PC-3 (cell line): ENCODE data around the gene IFIT1.

Source experiments
- EZH2phosphoT487 ChIP-seq: fragments of 300-600 bp; sonication (generic); IDR thresholded peaks from 2 replicates; pipeline ENCODE4 v1.6.1; 2018; ENCODE audit warnings: mild to moderate bottlenecking, antibody characterized with exemption, low read length, borderline replicate concordance
- TF ChIP-seq, protein P1 (sequence below): fragments of 300-600 bp; sonication (generic); conservative IDR thresholded peaks from 2 replicates; pipeline ENCODE4 v1.5.1; 2017; ENCODE audit warnings: antibody characterized with exemption, low read depth, mild to moderate bottlenecking, low read length

DNA sequence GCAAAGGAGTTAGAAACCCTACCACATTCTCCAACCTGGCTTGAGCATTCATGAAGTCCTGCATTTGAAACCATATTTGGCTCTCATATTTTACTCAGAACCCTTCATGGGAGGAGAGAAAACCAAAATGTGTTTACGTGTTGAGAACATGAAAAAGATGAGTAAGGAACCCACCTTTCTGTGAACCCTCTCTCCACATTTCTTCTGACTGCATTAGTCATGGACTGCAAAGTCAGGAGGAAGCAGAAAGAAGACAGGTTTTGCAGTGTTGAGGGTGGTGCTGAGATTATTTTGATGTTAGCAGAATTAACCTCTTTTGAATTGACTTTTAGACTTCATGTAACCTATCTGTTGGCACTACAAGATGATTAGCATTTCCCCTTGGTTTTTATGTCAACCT, 9.7 kb upstream of the IFIT1 start:
- TF ChIP-seq, protein P1, sequence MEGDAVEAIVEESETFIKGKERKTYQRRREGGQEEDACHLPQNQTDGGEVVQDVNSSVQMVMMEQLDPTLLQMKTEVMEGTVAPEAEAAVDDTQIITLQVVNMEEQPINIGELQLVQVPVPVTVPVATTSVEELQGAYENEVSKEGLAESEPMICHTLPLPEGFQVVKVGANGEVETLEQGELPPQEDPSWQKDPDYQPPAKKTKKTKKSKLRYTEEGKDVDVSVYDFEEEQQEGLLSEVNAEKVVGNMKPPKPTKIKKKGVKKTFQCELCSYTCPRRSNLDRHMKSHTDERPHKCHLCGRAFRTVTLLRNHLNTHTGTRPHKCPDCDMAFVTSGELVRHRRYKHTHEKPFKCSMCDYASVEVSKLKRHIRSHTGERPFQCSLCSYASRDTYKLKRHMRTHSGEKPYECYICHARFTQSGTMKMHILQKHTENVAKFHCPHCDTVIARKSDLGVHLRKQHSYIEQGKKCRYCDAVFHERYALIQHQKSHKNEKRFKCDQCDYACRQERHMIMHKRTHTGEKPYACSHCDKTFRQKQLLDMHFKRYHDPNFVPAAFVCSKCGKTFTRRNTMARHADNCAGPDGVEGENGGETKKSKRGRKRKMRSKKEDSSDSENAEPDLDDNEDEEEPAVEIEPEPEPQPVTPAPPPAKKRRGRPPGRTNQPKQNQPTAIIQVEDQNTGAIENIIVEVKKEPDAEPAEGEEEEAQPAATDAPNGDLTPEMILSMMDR: no peak
- no peak for TF ChIP-seq EZH2phosphoT487
